ENCODE results near the gene DEFB129. TPM values are rescaled to one million over a fixed set of nuclear protein-coding genes. Genes with fewer than 3 reads are reported as not detected.
"Not testable (repeated sequence)": the region's sequence is repeated elsewhere in the genome, so short reads cannot be mapped to it uniquely, and the experiment has no call there.

DEFB129 gene
- not detected in 2 replicates for total RNA-seq

- no peak for DNase-seq (ENCODE audit: low read depth in 2 of 2)
Measured at GRCh38 chr20:226958-227357, at the start of gene DEFB129. Gene DEFB129 (plus strand): TSS chr20:227258. CDS start chr20:227289, 31 bp downstream.

- DNase-seq (ENCODE audit: low read depth in 2 of 2) = no peak
Measured at GRCh38 chr20:184288-184687, 42.8 kb upstream of the DEFB129 start.

DNA sequence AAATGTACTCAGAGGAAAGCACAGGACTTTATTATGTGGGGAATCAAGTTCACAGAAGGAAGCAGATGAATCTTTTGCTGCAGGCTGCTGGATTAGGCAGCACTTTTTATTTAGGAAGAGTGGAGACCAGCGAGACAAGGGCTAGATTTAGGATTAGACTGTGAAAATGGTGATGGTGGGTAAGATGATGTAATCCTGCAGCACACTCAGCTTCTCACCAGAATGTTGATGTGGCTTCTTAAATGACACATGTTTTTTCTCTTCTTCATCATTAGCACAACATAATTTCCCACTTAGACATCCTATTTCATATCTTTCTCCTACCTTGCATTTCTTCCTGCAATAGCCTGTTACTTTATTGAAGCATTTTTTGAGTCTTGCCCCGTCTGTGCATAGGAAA is 39.3 kb upstream of the DEFB129 start:
- no peak for DNase-seq (ENCODE audit: low read depth in 2 of 2)

DNA sequence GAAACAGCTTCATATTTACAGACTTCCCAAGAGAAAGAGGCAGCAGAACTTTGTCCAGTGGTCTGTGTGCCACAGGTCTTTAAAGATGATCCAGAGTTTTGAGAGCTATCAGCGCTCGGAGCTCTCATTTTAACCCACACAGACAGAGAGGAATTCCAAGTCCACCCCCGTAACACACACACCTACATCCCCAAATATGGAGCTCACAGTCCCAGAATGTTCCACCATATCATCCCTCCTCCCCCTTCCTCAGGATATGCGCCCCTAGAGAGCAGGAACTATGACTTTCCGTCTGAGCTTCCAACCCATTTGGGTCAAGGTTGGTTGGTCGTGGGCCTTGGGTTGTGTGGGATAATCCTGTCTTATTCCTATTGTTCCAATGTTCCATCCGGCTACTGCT is 37.4 kb upstream of the DEFB129 start, which contains the start of gene DEFB128:
Gene DEFB128 (minus strand): TSS at position 101 of the 400 bp plus-strand sequence. CDS start 88 bp downstream, at position 13.
- DNase-seq (ENCODE audit: low read depth in 2 of 2) = no peak

DNA sequence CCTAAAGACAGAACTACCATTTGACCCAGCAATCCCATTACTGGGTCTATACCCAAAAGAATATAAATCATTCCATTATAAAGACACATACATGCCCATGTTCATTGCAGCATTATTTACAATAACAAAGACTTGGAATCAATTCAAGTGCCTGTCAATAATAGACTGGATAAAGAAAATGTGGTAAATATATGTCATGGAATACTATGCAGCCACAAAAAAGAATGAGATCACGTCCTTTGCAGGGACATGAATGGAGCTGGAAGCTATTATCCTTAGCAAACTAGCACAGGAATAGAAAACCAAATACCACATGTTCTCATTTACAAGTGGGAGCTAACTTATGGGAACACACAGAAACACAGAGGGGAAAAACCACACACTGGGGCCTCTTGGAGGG is 28.8 kb upstream of the DEFB129 start:
- no peak for DNase-seq (ENCODE audit: low read depth in 2 of 2)

DNA sequence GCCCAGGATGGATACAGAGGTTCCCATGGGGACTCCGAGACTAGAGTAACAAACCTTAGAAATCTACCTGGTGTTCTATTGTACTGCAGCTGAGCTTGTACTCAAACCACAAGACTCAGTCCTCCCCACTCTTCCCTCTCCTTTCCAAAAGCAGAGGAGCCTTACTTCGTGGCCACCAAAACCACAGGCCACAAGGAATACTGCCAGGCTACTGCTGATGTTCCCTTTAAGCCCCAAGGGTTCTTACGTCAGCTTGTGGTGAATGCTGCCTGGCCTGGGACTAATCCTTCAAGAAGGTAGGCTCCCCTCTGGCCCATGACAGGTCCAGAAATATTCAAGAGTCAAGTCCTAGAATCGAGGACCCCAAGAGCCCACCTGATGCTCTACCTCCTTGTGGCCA is 27.1 kb upstream of the DEFB129 start:
- DNase-seq (ENCODE audit: low read depth in 2 of 2) = no peak

DNA sequence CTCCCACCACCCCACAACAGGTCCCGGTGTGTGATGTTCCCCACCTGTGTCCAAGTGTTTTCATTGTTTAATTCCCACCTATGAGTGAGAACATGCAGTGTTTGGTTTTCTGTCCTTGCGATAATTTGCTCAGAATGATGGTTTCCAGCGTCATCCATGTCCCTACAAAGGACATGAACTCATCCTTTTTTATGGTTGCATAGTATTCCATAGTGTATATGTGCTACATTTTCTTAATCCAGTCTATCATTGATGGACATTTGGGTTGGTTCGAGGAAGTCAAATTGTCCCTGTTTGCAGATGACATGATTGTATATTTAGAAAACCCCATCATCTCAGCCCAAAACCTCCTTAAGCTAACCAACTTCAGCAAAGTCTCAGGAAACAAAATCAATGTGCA is 23.4 kb upstream of the DEFB129 start:
- DNase-seq (ENCODE audit: low read depth in 2 of 2) = not testable (repeated sequence)

DNA sequence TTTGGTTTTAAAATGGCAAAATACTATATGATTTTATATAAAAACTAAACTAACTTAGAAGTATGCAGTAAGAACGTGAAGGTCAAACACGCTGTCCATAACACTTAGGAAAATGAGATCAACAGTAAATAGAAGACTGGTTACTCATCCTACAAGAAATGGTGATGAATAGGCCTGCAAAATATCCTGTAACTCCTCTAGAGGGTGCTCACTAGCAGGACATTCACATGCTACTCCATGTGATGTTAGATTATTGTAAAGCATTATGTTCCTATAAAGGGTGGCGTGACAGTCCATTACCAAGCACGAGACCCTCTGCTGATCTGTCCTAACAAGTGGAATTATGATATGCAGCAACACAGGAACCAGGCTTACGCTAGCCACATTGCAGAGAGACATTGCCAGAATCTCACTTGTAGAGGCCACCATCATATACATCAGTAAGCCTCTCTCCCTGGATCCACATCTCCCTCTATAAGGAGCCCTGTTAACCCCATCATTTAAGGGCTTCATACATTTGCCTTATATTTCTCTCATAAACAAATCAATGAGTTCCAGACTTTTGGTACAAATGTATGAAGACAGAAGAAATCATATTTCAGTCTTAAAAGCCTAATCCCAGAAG is 18.0 kb upstream of the DEFB129 start:
- peak; percentile 59 to 73 for DNase-seq (ENCODE audit: low read depth in 2 of 2)

DNA sequence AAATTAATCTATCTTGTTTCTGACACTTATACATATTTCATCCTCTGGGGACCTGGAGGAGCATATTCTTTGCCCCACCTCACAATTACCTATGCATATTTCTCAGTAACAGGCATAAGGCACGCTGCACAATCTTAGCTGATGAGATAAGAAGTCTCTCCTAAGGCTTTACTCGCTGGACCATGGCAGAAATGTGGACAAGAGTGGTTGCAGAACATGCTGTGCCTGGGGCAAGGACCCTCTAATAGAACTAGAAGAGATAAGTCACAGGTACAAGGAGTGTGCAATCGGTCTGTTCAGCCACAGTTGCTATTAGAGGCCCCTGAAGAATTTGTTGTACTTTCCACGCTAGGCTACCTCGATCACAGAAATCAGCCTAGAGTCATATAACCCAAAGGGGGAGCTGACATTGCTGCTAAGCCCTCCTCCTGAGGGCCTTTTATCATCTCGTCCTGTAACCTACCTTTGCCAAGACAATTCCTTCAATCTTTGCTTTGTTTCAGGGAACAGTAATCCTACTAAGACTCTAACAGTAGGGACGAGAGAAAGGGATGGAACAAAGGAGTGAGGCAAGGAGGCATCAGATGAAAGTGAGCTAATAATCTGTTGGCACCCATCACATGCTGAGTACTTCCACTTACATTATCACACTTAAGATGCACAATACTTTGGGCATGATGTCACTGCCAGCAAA is 16.1 kb upstream of the DEFB129 start:
- DNase-seq (ENCODE audit: low read depth in 2 of 2) = no peak

DNA sequence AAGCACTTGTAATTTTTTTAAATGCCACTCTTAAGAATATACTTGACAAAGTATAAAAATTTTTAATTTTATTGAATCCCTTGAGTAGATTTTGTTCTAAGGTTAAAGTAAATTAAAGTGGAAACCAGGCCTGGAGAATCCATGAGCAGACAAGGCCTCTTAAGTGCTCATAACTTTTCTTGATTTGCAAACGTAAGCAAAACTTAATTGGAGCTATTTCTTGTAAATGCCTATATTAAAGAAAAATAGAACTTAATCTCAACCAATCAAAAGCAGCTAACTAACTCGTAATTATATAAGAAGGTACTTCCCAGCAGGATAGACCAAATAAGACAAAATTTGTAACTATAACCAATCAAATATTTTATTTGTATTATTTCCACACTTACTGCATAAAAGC is 12.7 kb upstream of the DEFB129 start:
- no peak for DNase-seq (ENCODE audit: low read depth in 2 of 2)

- DNase-seq (ENCODE audit: low read depth in 2 of 2) = no peak
Measured at GRCh38 chr20:215796-216195, 11.3 kb upstream of the DEFB129 start.

DNA sequence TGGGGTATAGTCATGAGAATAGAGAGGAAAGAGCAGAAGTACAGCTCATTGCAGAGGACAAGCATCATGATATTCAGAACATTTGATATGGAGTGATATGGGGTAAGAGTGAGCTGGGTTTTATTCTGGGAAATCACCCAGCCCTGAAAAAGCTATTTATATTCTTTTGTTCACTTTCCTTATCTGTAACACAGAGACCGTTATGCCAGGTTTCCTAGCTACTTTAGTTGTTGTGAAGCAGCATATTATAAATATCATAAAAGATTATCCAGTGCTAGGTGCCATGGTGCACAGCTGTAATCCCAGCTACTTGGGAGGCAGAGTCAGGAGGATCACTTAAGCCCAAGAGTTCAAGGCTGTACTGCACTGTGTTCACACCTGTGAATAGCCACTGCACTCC is 9.8 kb upstream of the DEFB129 start:
- DNase-seq (ENCODE audit: low read depth in 2 of 2) = no peak

DNA sequence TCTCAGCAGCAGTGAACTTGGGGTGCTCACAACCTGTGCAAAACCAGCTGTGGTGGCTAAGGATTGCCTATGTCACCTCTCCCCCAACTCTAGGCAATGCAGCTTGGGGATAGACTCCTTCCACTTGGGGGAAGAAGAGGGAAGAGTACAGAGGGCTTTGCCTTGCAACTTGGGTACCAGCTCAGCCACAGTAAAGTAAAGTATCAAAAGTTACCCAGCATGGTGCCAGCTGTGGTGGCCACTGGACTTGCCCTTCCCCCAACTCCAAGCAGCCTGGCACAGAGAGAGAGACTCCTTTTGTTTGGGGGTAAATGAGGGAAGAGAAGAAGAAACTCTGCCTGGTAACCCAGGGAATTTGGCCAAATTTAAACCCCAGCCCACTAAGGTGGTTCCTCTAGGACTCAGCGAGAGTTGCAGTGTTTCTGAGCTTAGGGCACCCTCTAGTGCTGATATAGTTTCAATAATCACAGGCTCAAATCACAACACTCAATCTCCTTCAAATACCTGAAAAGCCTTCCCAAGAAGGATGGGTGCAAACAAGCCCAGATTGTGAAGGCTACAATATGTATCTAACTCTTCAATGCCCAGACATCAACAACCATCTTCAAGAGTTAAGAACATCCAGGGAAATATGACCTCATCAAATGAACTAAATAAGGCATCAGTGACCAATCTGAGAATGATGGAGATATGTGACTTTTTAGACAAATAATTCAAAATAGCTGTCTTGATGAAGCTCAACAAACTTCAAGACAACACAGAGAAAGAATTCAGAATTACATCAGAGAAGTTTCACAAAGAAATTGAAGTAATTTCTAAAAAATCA is 7.6 kb upstream of the DEFB129 start:
- DNase-seq (ENCODE audit: low read depth in 2 of 2) = peak in 1 of 2 donors; percentile 9

DNA sequence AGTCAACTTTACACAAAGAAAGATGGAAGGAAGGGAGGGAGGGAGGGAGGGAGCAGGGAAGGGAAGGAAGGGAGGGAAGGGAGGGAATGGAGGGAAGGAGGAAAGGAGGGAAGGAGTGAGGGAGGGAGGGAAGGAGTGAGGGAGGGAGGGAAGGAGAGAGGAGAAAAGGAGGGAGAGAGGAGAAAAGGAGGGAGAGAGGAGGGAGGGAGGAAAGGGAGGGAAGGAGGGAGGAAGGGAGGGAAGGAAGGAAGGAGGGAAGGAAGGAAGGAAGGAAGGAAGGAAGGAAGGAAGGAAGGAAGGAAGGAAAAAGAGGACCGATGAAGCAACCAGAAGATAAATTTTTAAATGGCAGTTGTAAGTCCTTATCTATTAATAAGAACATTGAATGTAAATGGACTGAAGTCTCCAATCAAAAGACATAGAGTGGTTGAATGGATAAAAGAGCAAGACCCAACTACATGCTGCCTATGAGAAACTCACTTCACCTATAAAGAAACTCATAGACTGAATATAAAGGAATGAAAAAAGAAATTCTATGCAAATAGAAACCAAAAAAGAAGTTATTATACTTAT is 5.7 kb upstream of the DEFB129 start:
- no peak for DNase-seq (ENCODE audit: low read depth in 2 of 2)

- not testable (repeated sequence) for DNase-seq (ENCODE audit: low read depth in 2 of 2)
Measured at GRCh38 chr20:225879-226278, 1.2 kb upstream of the DEFB129 start.

DNA sequence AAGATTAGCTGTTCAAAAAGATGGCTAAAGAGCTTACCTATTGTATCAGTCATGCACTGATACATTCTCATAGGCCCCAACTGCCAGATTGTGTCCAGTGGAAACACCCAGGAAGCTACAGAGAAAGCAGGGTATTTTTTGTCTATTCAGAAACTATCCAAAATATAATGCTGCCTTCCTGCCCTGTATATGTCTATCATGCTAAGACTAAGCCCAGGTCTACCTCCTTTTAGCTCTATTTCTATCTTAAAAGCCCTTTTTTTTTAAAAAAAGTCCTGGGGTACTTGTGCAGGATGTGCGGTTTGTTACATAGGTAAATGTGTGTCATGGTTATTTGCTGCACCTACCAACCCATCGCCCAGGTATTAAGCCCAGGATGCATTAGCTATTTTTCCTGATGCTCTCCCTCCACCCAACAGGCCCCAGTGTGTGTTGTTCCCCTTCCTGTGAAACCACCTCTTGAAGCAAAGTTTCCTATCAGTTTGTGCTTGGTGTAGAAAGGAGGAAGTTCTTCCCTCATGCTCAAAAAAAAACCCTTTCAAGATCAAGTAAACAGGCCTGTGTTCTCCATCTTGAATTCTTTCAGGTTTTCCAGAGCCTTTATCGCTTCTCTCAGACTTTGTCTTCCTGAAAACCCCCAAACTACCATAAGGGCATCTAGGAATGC is 514 bp downstream of the DEFB129 start:
- DNase-seq (ENCODE audit: low read depth in 2 of 2) = no peak

DNA sequence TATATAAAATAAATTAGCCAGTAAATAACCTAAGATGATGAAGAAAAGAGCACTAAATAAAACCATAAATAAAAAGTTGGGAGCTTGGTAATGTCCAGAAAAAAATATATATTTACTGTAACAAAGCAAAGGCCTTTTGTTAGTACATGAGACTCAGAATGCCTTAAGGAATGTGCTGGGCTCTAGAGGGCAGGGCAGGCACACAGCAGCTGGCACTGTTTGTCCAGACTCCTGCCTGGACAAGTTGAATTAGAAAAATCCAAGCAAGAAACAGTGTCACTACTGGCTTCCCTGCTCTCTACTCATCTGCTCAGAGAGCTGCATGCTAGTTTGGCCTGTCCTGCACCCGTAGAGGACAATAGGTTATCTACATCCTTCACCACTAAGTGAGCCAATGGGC is 8.8 kb downstream of the DEFB129 start:
- DNase-seq (ENCODE audit: low read depth in 2 of 2) = peak in 1 of 2 donors; percentile 30

DNA sequence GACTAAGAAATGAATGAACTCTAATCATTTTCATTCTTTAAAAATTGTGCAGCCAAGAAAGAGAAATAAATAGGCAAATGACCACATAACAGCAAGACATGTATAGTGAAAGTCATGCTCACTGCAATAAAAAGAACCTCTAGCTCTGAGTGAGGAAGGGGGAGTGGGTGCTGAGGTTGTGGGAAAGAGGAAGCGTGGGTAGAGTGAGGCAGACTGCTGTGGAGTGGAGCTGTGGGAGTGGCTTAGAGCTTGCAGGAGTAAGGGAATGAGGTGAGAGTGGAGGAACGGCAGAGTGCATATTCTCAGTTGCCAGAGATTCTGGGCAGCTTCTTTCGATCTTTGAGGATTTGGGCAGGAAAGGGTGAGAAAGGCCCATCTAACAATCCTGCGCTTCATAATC is 10.4 kb downstream of the DEFB129 start:
- no peak for DNase-seq (ENCODE audit: low read depth in 2 of 2)

GRCh38 chr20:237929-238328 is 10.9 kb downstream of the DEFB129 start:
- DNase-seq (ENCODE audit: low read depth in 2 of 2) = no peak

DNA sequence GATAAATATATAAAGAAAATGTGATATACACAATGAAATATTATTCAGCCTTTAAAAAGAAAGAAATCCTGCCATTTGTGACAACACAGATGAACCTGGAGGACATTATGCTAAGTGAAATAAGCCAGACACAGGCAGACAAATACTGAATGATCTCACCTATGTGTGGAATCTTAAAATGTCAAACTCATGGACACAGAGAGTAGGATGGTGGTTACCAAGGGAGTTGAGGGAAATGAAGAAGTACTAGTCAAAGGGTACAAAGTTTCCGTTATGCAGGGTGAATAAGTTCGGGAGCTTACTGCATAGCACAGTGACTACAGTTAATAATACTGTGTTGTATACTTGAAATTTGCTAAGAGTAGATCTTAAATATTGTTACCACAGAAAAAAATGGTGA is 15.8 kb downstream of the DEFB129 start:
- DNase-seq (ENCODE audit: low read depth in 2 of 2) = no peak

- DNase-seq (ENCODE audit: low read depth in 2 of 2) = no peak
Measured at GRCh38 chr20:251354-251753, 24.3 kb downstream of the DEFB129 start.

Data from dermis microvascular lymphatic vessel endothelial cell (primary cell).